OCI-LY7 (cell line): ENCODE data around the gene CDK14.

ENCODE experiments used
- EZH2phosphoT487 ChIP-seq: fragments of 200-600 bp; sonication (generic); IDR thresholded peaks from 2 replicates; pipeline ENCODE4 v1.6.1; 2018; ENCODE audit warnings: low read depth, borderline replicate concordance, mild to moderate bottlenecking, mixed run types, antibody characterized with exemption, low read length, moderate library complexity, mixed read lengths
- TF ChIP-seq, protein P1 (sequence below): fragments of 200-600 bp; sonication (generic); conservative IDR thresholded peaks from 2 replicates; pipeline ENCODE4 v1.5.1; 2014; ENCODE audit warnings: mild to moderate bottlenecking, antibody characterized with exemption, low read length, moderate library complexity, mixed read lengths

DNA sequence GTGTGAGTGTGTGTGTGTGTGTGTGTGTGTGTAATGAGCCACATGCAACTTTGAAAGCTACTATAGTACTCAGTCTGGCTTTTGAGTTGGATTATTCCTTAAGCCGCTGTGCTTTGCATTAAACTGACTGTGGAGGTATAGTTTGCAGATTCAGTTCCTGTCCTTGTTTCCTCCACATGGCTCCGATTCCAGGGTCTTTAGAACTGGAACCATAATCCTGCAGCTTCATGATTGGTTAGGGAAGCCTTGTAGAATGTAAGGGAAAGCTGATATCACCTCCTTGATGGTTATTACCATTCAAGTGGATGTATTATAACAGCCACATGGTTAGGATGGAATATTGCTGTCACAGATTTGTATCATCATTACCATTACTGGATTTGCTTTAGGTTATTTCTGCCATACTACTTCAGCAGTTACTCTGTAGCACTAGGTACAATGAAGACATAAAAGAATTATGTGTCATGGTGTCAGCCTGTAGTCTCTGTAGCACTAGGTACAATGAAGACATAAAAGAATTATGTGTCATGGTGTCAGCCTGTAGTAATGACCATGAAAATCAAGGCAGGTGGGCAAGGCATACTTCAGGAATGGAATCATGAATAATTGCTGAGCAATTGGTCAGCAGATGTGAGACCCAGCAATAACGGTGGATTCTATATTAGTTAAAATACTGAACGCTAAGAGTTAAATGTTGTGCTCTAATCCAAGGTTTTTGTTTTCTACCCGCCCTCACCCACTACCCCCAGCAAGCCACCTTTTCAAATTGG lies 393.1 kb downstream of the CDK14 start:
- TF ChIP-seq, protein P1, sequence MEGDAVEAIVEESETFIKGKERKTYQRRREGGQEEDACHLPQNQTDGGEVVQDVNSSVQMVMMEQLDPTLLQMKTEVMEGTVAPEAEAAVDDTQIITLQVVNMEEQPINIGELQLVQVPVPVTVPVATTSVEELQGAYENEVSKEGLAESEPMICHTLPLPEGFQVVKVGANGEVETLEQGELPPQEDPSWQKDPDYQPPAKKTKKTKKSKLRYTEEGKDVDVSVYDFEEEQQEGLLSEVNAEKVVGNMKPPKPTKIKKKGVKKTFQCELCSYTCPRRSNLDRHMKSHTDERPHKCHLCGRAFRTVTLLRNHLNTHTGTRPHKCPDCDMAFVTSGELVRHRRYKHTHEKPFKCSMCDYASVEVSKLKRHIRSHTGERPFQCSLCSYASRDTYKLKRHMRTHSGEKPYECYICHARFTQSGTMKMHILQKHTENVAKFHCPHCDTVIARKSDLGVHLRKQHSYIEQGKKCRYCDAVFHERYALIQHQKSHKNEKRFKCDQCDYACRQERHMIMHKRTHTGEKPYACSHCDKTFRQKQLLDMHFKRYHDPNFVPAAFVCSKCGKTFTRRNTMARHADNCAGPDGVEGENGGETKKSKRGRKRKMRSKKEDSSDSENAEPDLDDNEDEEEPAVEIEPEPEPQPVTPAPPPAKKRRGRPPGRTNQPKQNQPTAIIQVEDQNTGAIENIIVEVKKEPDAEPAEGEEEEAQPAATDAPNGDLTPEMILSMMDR = no peak
- TF ChIP-seq EZH2phosphoT487 = no peak
